Fibroblast of peridontal ligament (primary cell): ENCODE results near the gene ORAI2.
A peak's percentile ranks its signal among the peaks of the same experiment; 100 is the strongest.

Experiments
- DNase-seq: peaks from one replicate; pipeline ENCODE4 v3.0.0-alpha.2; 2010; ENCODE audit errors: extremely low read depth

The ORAI2 gene

GRCh38 chr7:102415685-102416225 is 17.6 kb upstream of the ORAI2 start:
- DNase-seq: no peak

- DNase-seq: no peak
These were observed 17.0 kb upstream of the ORAI2 start for GRCh38 chr7:102416406-102416805.

DNA sequence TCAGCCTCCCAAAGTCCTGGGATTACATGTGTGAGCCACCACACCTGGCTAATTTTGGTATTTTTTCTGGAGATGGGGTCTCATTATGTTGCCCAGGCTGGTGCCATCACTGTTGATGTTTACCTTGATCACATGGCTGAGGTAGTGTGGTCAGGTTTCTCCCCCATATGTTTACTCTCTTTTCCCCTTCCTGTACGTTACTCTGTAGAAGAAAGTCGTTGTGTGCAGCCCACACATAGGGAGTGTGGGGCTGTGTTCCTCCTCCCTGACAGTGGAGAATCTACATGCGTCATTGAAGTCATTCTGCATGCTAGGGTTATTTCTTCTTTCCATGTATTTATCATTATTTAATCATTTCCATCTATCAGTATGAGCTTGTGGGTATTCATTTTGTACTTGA is 16.3 kb upstream of the ORAI2 start:
- DNase-seq: no peak

- DNase-seq: no peak
These were observed 14.8 kb upstream of the ORAI2 start for GRCh38 chr7:102418592-102418991.

GRCh38 chr7:102421706-102422240 is 11.6 kb upstream of the ORAI2 start:
- no peak for DNase-seq

GRCh38 chr7:102424129-102424551 is 9.2 kb upstream of the ORAI2 start:
- no peak for DNase-seq

GRCh38 chr7:102424787-102425218 is 8.6 kb upstream of the ORAI2 start:
- no peak for DNase-seq

GRCh38 chr7:102425639-102426267 is 7.6 kb upstream of the ORAI2 start:
- no peak for DNase-seq

DNA sequence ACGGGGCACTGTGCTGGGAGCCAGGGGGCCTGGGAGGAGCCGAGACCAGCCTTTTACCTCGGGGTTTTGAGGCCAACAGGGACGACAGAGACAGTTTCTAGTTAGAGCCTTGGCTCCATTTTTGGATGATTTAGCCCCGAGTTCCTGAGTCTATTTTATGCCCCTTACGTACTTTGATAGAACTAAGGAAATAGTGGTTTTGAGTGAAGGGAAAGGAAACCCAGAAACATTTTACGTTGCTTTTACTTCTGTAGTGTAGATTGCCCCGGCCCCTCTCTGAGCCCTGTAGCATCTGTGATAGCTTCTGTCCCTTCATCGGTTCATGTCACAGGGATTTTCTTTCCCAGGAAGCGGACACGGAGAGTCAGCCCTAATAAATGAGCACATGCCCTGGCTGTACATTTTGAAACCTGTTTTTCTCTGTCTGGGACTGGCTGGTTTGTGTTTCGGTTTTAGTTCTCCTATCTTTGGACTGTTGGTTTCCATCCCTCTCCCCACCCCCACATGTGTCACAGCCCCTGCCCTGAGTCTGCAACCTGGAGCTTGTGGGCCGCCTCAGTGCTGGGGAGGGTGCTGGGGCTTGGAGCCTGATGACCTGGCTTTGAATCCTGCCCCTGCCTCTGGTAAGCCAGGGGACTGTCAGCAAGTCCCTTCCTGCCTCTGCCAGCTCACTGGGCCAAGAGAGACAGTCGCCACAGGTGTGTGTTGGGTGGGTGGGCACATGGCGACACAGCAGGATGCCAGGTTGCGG is 6.9 kb upstream of the ORAI2 start:
- no peak for DNase-seq

GRCh38 chr7:102427019-102427405 is 6.4 kb upstream of the ORAI2 start:
- DNase-seq: no peak

DNA sequence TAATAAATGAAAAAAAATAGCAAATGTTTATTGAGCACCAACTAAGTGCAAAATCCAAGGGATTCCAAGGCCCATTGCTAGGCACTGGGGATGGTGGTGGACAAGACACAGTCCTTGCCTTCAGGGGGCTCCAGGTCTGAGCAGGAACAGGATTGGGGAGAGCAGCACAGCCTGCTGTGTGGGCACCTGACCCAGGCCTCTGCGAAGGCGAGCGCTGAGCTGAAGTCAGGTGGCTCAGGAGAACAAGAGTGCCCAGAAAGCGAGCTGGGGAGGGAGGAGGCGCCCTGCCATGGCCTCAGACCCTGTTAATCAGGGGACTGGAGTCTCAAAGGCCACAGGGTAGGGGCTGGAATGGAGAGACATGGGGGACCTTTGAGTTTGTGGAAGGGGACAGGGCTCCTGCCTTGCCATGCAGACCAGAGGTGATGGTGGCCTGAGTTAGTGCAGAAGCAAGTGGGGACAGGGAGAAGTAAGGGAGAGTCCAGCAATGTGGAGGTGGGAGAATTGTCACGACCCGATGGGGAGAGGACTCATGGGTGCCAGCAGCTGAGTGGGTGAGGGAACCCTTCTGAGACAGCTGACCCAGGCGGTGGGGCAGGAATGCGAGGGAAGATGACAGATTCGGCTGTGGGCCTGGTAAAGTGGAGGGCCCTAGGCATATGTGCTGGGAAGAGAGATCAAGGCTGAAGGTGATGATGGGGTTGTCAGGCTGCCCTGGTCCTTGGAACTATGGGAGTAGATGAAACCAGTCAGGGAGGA is 4.1 kb upstream of the ORAI2 start:
- no peak for DNase-seq

GRCh38 chr7:102431617-102432298 is 1.6 kb upstream of the ORAI2 start:
- DNase-seq: no peak

- no peak for DNase-seq
These were observed 745 bp upstream of the ORAI2 start for GRCh38 chr7:102432442-102433218.

DNA sequence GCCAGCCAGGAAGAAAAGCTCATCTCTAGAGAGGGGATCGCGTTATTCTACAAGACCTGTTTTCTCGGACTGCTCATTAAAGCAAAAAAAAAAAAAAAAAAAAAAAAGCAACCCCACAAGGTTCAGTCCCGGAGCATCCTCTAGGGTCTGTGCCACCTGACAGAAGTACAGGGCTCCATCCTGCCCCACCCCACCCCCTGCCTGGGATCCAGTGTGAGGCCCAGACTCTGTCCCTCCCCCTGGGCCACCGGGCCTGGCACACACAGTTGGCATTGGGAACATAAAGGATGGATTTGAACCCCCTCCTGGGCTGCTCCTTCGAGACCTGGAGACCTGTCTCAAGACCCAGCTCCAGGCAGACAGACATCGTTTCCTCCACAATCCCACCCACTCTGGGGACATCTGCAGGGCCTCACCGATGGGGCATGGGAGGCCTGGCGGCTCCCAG is 688 bp downstream of the ORAI2 start:
- DNase-seq: no peak

DNA sequence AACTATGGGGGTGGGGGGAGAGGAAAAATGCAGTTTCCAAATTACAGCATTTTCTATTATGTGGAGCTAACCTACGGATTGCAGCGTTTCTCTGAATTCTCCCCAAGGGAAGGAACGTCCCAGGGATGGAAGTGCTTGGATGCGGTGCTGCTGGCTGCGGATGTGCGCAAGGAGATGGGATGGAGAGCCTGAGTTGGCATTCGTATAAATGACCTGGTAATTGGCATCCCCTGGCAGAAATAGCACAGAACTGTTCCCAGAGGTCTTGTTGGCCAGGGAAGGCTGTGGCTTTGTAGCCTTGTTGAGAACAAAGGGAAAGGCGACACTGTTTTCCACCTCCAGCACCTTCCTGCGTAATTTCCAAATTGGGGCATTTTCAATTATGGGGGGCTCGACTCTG is 2.7 kb downstream of the ORAI2 start:
- DNase-seq: no peak

- DNase-seq: peak; percentile 33
These were observed 6.8 kb downstream of the ORAI2 start for GRCh38 chr7:102439963-102440795.

- no peak for DNase-seq
These were observed 11.7 kb downstream of the ORAI2 start for GRCh38 chr7:102444961-102445673.

- no peak for DNase-seq
These were observed 12.3 kb downstream of the ORAI2 start for GRCh38 chr7:102445674-102446071.
